H1 (cell line): ENCODE data around the gene SLC38A2. TPM values are rescaled to one million over a fixed set of nuclear protein-coding genes. Genes with fewer than 3 reads are reported as not detected.

Experiments used
- CTCF ChIA-PET: fragments of 300-600 bp; sonication (Branson Sonifier 250); formaldehyde crosslinking; loops from one replicate; lab custom pipeline; 2021; ENCODE audit not compliant: partially characterized antibody; lab: Charles Lee
- POLR2A ChIA-PET: fragments of 300-600 bp; sonication (Branson Sonifier 250); formaldehyde crosslinking; loops from one replicate; lab custom pipeline; 2021; ENCODE audit warnings: inconsistent platforms; ENCODE audit not compliant: partially characterized antibody; lab: Charles Lee
- DNase-seq, 2 experiments: peaks; one replicate each; pipeline versions ENCODE4 v3.0.0 to v3.0.0-alpha.2; 2010 to 2022; ENCODE audit warnings: low spot score in 2 of 2, low read depth in 1 of 2, mixed read lengths in 1 of 2
- FAIRE-seq: peaks from 2 replicates; lab custom pipeline; 2011; peaks lifted over from hg19 to GRCh38; lab: Jason Lieb, UNC
- H2AFZ ChIP-seq: 2 replicates; pipeline ENCODE4 v1.8.1; 2012; ENCODE audit warnings: low read length, inconsistent platforms
- H2AK5ac ChIP-seq: 2 replicates; pipeline ENCODE4 v1.6.1; 2013; ENCODE audit warnings: low read depth, low read length
- H2BK120ac ChIP-seq: replicated peaks from 2 replicates; pipeline ENCODE3; 2013; ENCODE audit warnings: low read depth, low read length, inconsistent platforms
- H2BK12ac ChIP-seq: 2 replicates; pipeline ENCODE4 v1.6.1; 2013; ENCODE audit warnings: low read depth, low read length
- H2BK15ac ChIP-seq: 2 replicates; pipeline ENCODE4 v1.6.1; 2013; ENCODE audit warnings: low read length
- H2BK20ac ChIP-seq: 2 replicates; pipeline ENCODE4 v1.6.1; 2013; ENCODE audit warnings: low read length
- H2BK5ac ChIP-seq: 2 replicates; pipeline ENCODE4 v1.6.1; 2013; ENCODE audit warnings: low read depth, low read length
- H3K14ac ChIP-seq: 2 replicates; pipeline ENCODE4 v1.6.1; 2013; ENCODE audit warnings: inconsistent platforms; ENCODE audit not compliant: insufficient read length
- H3K18ac ChIP-seq: 2 replicates; pipeline ENCODE4 v1.6.1; 2013; ENCODE audit warnings: low read length; ENCODE audit errors: extremely low read depth
- H3K23ac ChIP-seq: 2 replicates; pipeline ENCODE4 v1.6.1; 2013; ENCODE audit warnings: inconsistent platforms; ENCODE audit not compliant: insufficient read length
- H3K23me2 ChIP-seq: 2 replicates; pipeline ENCODE4 v1.6.1; 2013; ENCODE audit warnings: low read depth, low read length
- H3K27ac ChIP-seq: 2 replicates; pipeline ENCODE4 v1.6.1; 2011; ENCODE audit warnings: low read depth, low read length, inconsistent platforms
- H3K27me3 ChIP-seq, 4 experiments: replicated peaks in 1 of 4; 1 replicate in 1 of 4; 2 replicates in 3 of 4; pipeline versions ENCODE4 v1.6.1 to v1.8.1; 2011 to 2013; ENCODE audit warnings: low read length in 3 of 4, mild to moderate bottlenecking in 3 of 4, inconsistent platforms in 2 of 4, mixed read lengths in 2 of 4, moderate library complexity in 1 of 4; ENCODE audit not compliant: control insufficient read depth in 3 of 4, insufficient read depth in 3 of 4; ENCODE audit errors: extremely low read depth in 1 of 4
- H3K36me3 ChIP-seq, 4 experiments: 2 replicates each; pipeline versions ENCODE4 v1.6.1 to v1.8.1; 2011 to 2013; ENCODE audit warnings: mild to moderate bottlenecking in 4 of 4, low read length in 3 of 4, moderate library complexity in 2 of 4, control low read depth in 1 of 4, inconsistent platforms in 1 of 4; ENCODE audit not compliant: insufficient read depth in 4 of 4, control insufficient read depth in 2 of 4
- H3K4ac ChIP-seq: replicated peaks from 2 replicates; pipeline ENCODE3; 2013; ENCODE audit warnings: low read length, low read depth, mixed read lengths, inconsistent platforms; ENCODE audit not compliant: insufficient read length
- H3K4me1 ChIP-seq, 4 experiments: replicated peaks in 1 of 4; 1 replicate in 1 of 4; 2 replicates in 3 of 4; pipeline versions ENCODE4 v1.6.1 to v1.8.1; 2011 to 2013; ENCODE audit warnings: low read length in 3 of 4, inconsistent platforms in 2 of 4, mixed read lengths in 1 of 4; ENCODE audit not compliant: insufficient read depth in 4 of 4, control insufficient read depth in 3 of 4
- H3K4me2 ChIP-seq, 2 experiments: 2 replicates each; pipeline versions ENCODE4 v1.6.1 to v1.8.1; 2011 to 2013; ENCODE audit warnings: low read depth in 2 of 2, low read length in 2 of 2, control low read depth in 1 of 2, inconsistent platforms in 1 of 2, mild to moderate bottlenecking in 1 of 2; ENCODE audit not compliant: insufficient read depth in 1 of 2
- H3K4me3 ChIP-seq, 4 experiments: fragments of 200-600, 300-600 bp in 1 of 4; sonication (generic), shearing (Covaris generic), sonication (Bioruptor Twin) in 1 of 4; 2 replicates each; pipeline versions ENCODE4 v1.5.1 to v1.8.1; 2011 to 2016; ENCODE audit warnings: low read length in 4 of 4, low read depth in 3 of 4, control low read depth in 2 of 4, inconsistent platforms in 2 of 4, mild to moderate bottlenecking in 2 of 4, mixed read lengths in 1 of 4, moderate library complexity in 1 of 4; ENCODE audit not compliant: insufficient read depth in 2 of 4; ENCODE audit errors: extremely low read depth in 1 of 4
- H3K56ac ChIP-seq: replicated peaks from 2 replicates; pipeline ENCODE3; 2013; ENCODE audit warnings: low read depth, mild to moderate bottlenecking, mixed read lengths, low read length, inconsistent platforms; ENCODE audit not compliant: insufficient read length
- H3K79me1 ChIP-seq: 2 replicates; pipeline ENCODE4 v1.6.1; 2013; ENCODE audit warnings: low read depth, low read length, control low read depth
- H3K79me2 ChIP-seq, 2 experiments: 2 replicates each; pipeline versions ENCODE4 v1.6.1 to v1.8.1; 2012 to 2013; ENCODE audit warnings: low read length in 2 of 2, mild to moderate bottlenecking in 2 of 2, inconsistent platforms in 1 of 2; ENCODE audit not compliant: insufficient read depth in 2 of 2, control insufficient read depth in 1 of 2
- H3K9ac ChIP-seq, 4 experiments: replicated peaks in 1 of 4; 1 replicate in 1 of 4; 2 replicates in 3 of 4; pipeline versions ENCODE4 v1.6.1 to v1.8.1; 2011 to 2013; ENCODE audit warnings: low read depth in 3 of 4, low read length in 3 of 4, control low read depth in 2 of 4, mild to moderate bottlenecking in 2 of 4, moderate library complexity in 2 of 4, inconsistent platforms in 1 of 4; ENCODE audit errors: extremely low read depth in 1 of 4
- H3K9me3 ChIP-seq, 2 experiments: 2 replicates each; pipeline versions ENCODE4 v1.6.1 to v1.8.1; 2012 to 2013; ENCODE audit warnings: mild to moderate bottlenecking in 2 of 2, moderate library complexity in 2 of 2, control low read depth in 1 of 2, inconsistent platforms in 1 of 2, low read depth in 1 of 2, low read length in 1 of 2, mixed read lengths in 1 of 2; ENCODE audit not compliant: insufficient read depth in 2 of 2
- H4K20me1 ChIP-seq, 2 experiments: replicated peaks in 1 of 2; 2 replicates each; pipeline versions ENCODE3 to v1.8.1; 2011 to 2013; ENCODE audit warnings: inconsistent platforms in 2 of 2, low read length in 2 of 2, mild to moderate bottlenecking in 1 of 2; ENCODE audit not compliant: insufficient read depth in 2 of 2, control insufficient read depth in 1 of 2
- H4K5ac ChIP-seq: 2 replicates; pipeline ENCODE4 v1.6.1; 2013; ENCODE audit warnings: low read length, low read depth, mixed read lengths, inconsistent platforms; ENCODE audit not compliant: insufficient read length
- H4K8ac ChIP-seq: 2 replicates; pipeline ENCODE4 v1.8.0; 2013; ENCODE audit warnings: mild to moderate bottlenecking, moderate library complexity, low read length, inconsistent platforms; ENCODE audit not compliant: insufficient read depth; ENCODE audit errors: extremely low read depth
- H4K91ac ChIP-seq: replicated peaks from 2 replicates; pipeline ENCODE3; 2013; ENCODE audit warnings: low read length, mixed read lengths, inconsistent platforms; ENCODE audit not compliant: insufficient read length
- CHD2 ChIP-seq: IDR thresholded peaks from 2 replicates; pipeline ENCODE4 v1.6.1; 2012; ENCODE audit warnings: low read length, improper control_type of control experiment
- CTCF ChIP-seq, 3 experiments: IDR thresholded peaks; 1 replicate in 2 of 3; 2 replicates in 1 of 3; pipeline versions ENCODE4 v1.5.1 to v1.6.1; 2011; ENCODE audit warnings: low read length in 3 of 3, mild to moderate bottlenecking in 3 of 3, inconsistent platforms in 2 of 3, low read depth in 1 of 3, moderate library complexity in 1 of 3; ENCODE audit not compliant: insufficient read depth in 1 of 3; ENCODE audit errors: control extremely low read depth in 1 of 3
- E2F6 ChIP-seq: IDR thresholded peaks from 2 replicates; pipeline ENCODE4 v1.6.1; 2012; ENCODE audit warnings: inconsistent platforms
- JUN ChIP-seq: IDR thresholded peaks from 2 replicates; pipeline ENCODE4 v1.6.1; 2011; ENCODE audit warnings: low read depth, mild to moderate bottlenecking, improper control_type of control experiment, low read length
- NRF1 ChIP-seq: IDR thresholded peaks from 2 replicates; pipeline ENCODE4 v1.6.1; 2011; ENCODE audit warnings: mild to moderate bottlenecking, low read depth, low read length, improper control_type of control experiment
- RBBP5 ChIP-seq: IDR thresholded peaks from 2 replicates; pipeline ENCODE4 v1.7.1; 2012; ENCODE audit warnings: low read depth, mild to moderate bottlenecking, inconsistent platforms, low read length, moderate library complexity, borderline replicate concordance
- SIX5 ChIP-seq: IDR thresholded peaks from 2 replicates; pipeline ENCODE4 v1.6.1; 2011; ENCODE audit warnings: mild to moderate bottlenecking, low read depth, low read length
- WGBS, 2 experiments: shearing (Covaris generic) in 1 of 2; methylation state at CpG; one replicate each; pipeline versions ENCODE4 v1.1.6 to v1.1.7; 2013 to 2015; ENCODE audit warnings: low lambda C conversion rate in 2 of 2, mixed read lengths in 2 of 2, inconsistent platforms in 1 of 2, low coverage in 1 of 2, missing lambda C conversion rate in 1 of 2; ENCODE audit not compliant: insufficient replicate concordance in 2 of 2, insufficient coverage in 1 of 2, insufficient read length in 1 of 2; ENCODE audit errors: extremely low coverage in 1 of 2, missing lambda C conversion rate in 1 of 2; 5-methylcytosine and 5-hydroxymethylcytosine counted together
- polyA plus RNA-seq, 7 experiments: library from polyadenylated mRNA; depleted of rRNA in 3 of 7; stranded (reverse) in 5 of 7; unstranded in 2 of 7; fragments of >200 nt in 5 of 7; fragments of 200-250 nt in 2 of 7; gene quantifications; 1 replicate in 5 of 7; 2 replicates in 1 of 7; 4 replicates in 1 of 7; pipeline versions ENCODE4 v1.2.1 to v1.2.3, GENCODE V29; 2011 to 2013; ENCODE audit warnings: missing spikeins in 2 of 7, mixed read lengths in 2 of 7
- total RNA-seq: library from RNA; stranded (reverse); fragmentation: NEBNext Ultra II Directional; extraction: Animal tissue kit (Norgen Biotek cat#: 25700); gene quantifications from 2 replicates; pipeline ENCODE4 v1.2.1, GENCODE V29; 2021

Gene SLC38A2
- total and polyA plus RNA-seq, 2 of the 8 experiments (the other 6 are each of a cell fraction or from before 2014, with no cell fraction given) = 163 to 684 TPM

GRCh38 chr12:46374310-46374709, 1.7 kb upstream of the SLC38A2 start:
- no peak overlapping the region for H3K56ac ChIP-seq
- TF ChIP-seq SIX5 (no peak), E2F6 (no peak), CTCF (IDR thresholded peaks at IDR 0.05; ENCODE audit: control extremely low read depth in 1 of 3, insufficient read depth in 1 of 3, low read depth in 1 of 3, low read length in 3 of 3) (no peak), NRF1 (no peak), JUN (no peak), RBBP5 (no peak), CHD2 (no peak)
- 0 out of 2 replicates have a peak overlapping the region, but pooled peaks have one; percentile 83 for H2BK5ac ChIP-seq
- H3K79me2 ChIP-seq = peaks cover 17 to 33% of the 10 kb centered on the region in 2 experiments
- no peak overlapping the region for H3K9ac ChIP-seq
- H3K4me2 ChIP-seq = peak overlapping the region; percentile 88 to 92
- 44% methylated on average over 1 of the region's 1 CpG; no CpG with 5 or more reads in 1 of the 2 experiments for WGBS, 2 experiments
- H3K4me1 ChIP-seq = peaks cover 7 to 11% (median 10%) of the 10 kb centered on the region in 4 experiments; a peak in 6 of 7 replicates
- no peak overlapping the region for H3K27ac ChIP-seq
- H2BK120ac ChIP-seq = no peak overlapping the region
- no peak overlapping the region for H2BK20ac ChIP-seq
- no peak overlapping the region for H3K4ac ChIP-seq
- peaks cover 15 to 18% of the 10 kb centered on the region in 2 experiments for H4K20me1 ChIP-seq
- no peaks in the 10 kb centered on the region for H3K79me1 ChIP-seq
- no peak overlapping the region for H3K14ac ChIP-seq
- POLR2A ChIA-PET = interaction anchor here (1.4 to 15.4 kb wide), 3 partner anchors 7 to 17 kb away, joined by 4 to 233 read pairs (median 55); partner anchors contain the start of gene SLC38A2
- H3K27me3 ChIP-seq = no peaks in the 10 kb centered on the region
- H2BK15ac ChIP-seq = no peak overlapping the region
- DNase-seq (no peak), FAIRE-seq (no peak)
- no peak overlapping the region for H3K18ac ChIP-seq
- peak overlapping the region; percentile 73; the same call in 1 of the 2 replicates for H2AFZ ChIP-seq
- H2AK5ac ChIP-seq = no peak overlapping the region
- no peak overlapping the region for H2BK12ac ChIP-seq
- H4K91ac ChIP-seq = no peak overlapping the region
- H3K36me3 ChIP-seq = peaks cover 6 to 23% (median 19%) of the 10 kb centered on the region in 4 experiments
- H3K4me3 ChIP-seq = peak overlapping the region in 1 of 4 experiments; percentile 87; a peak in 1 of 8 replicates
- H4K8ac ChIP-seq = no peak overlapping the region
- no peaks in the 10 kb centered on the region for H3K9me3 ChIP-seq
- H3K23me2 ChIP-seq = peaks cover 13% of the 10 kb centered on the region; the same call in 1 of the 2 replicates
- H4K5ac ChIP-seq = no peak overlapping the region
- CTCF ChIA-PET = interaction anchor here (1.0 kb wide), 1 partner anchor 287 kb away, joined by 3 read pairs; no protein-coding TSS in a partner anchor
- H3K23ac ChIP-seq = no peak overlapping the region
